ENCODE results near the gene UGT2B15. TPM values are rescaled to one million over a fixed set of nuclear protein-coding genes. Genes with fewer than 3 reads are reported as not detected.

UGT2B15 gene
- 0.03 to 0.07 TPM (median 0.03 TPM) in 3 of 5 replicates, not detected in the others for total RNA-seq (2022; extraction: Qiagen RNA extraction)

GRCh38 chr4:68670479-68670939 lies at the start of gene UGT2B15:
Gene UGT2B15 (minus strand): TSS chr4:68670652. CDS start chr4:68670618, 34 bp downstream.

Other genes starting within 250 kb of the UGT2B15 start
- gene TMPRSS11E, start 223.2 kb downstream of the UGT2B15 start, total RNA-seq (2022; extraction: Qiagen RNA extraction), result 0.08 to 0.27 TPM in 2 of 5 replicates, not detected in the others
- gene UGT2B17, start 94.3 kb downstream of the UGT2B15 start, total RNA-seq (2022; extraction: Qiagen RNA extraction), result not detected in 5 replicates
- 0.03 to 0.06 TPM in 2 of 5 replicates, not detected in the others for gene UGT2B10, start 145.3 kb upstream of the UGT2B15 start, total RNA-seq (2022; extraction: Qiagen RNA extraction)